ENCODE data around the gene RPS21.

RPS21 gene

DNA sequence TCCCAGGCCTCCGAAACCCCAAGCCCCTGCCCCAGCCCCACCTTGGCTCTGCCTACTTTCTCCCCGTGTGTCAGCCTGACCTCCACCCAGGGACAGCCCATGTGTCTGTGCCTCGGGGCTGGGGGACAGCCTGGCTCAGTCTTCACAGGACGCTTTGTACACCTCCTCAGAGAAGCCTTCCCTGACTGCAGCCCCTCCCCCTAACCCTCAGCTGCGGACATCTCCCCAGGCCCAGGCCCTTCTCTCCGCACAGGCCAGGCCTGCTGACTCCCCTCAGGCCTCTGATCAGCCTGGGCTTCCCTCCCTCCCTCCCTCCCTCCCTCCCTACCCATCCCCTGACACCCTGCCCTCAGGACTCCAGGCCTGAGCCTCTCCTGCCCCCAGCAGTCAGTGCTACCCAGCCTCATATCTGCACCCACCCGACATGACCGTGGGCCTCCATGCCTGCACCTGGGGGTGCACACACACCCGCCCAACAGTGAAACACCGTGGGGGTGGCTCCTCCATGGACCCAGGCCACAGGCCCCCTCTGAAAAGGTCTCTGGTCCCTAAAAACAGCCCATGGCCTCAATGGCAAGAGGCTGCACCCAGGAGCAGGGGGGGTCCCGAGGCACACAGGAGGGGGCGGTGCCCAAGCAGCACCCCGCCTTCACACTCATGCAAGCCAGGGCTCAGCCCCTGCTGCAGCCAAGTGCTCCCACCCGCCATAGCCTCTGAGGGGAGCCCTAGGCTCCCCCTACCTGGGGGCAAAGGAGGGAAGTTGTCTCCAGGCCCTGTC lies 32.7 kb upstream of the RPS21 start:
- no peak for DNase-seq (ENCODE audit: low spot score)

DNA sequence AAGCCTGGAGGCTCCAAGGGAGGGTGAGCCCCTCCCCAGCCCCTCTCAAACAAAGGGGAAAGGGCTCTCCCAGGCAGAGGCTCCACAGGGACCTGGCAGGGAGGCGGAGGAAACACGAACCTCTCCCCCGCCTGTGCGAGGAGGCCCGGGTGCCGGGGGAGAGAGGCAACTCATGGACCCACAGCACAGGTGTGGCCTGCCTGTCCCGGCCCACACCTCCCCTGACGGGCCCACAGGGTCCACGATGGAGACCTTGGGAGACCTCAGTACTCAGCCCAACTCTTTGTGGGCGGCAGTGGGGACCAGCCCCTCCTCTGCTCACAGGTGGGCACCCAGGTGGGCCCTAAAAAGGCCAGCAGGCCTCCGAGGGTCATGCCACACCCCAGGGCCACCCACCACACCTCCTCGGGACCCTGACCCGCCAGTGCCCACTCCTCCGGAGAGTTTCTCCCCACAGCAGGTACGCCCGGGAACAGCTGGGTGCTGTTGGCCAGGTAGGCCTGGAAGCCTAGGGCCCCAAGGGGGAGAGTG lies 32.0 kb upstream of the RPS21 start:
- DNase-seq (ENCODE audit: low spot score) = no peak

DNA sequence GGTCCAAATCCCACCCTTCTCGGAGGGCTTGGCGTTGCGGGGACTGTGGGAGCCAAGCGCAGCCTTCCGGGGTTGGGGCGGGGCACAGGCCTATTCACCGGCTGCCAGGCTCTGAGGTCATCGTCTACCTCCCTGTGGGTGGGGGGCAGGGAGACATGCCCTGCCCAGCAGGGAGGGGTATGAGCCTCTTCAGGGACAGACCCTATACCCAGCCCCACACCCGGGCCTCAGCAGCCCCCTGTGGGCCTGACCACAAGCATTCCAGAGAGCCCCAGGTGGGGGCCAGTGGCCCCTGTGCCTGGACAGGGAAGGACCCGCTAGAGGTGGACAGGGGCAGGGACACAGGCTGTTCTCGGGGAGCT lies 31.4 kb upstream of the RPS21 start:
- no peak for DNase-seq (ENCODE audit: low spot score)

DNA sequence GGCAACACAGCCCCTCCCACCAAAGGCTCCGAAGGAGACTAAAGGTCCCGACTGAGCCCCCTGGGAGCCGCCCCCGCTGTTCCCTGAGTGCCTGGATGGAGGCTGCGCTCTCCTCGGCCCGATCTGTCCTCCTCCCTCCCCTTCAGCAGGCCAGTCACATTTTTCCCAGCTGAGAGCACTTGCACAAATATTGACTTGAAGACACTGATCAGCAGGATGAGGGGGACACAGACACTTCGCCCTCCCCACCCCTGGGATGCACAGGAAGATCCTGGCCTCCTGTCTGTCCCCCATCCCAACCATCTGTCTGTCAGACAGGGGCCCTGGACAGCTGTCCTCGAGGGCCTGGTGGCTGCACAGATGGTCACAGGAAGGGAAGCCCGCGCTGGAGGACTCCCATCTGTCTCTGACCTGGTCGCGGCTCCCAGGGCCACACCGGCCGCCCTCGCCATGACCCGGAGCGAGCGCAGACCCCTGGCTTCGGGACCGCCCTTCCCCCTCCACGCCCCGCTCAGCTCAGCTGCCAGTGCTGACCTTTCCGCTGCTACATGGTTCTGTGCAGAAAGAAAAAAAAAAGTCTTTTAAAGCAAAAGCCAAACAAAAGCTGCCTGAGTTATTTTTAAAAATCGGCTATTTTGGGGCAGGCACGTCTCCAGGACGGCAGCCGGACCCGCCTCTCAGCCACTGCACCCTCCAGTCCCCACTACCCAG lies 30.9 kb upstream of the RPS21 start:
- no peak for DNase-seq (ENCODE audit: low spot score)

DNA sequence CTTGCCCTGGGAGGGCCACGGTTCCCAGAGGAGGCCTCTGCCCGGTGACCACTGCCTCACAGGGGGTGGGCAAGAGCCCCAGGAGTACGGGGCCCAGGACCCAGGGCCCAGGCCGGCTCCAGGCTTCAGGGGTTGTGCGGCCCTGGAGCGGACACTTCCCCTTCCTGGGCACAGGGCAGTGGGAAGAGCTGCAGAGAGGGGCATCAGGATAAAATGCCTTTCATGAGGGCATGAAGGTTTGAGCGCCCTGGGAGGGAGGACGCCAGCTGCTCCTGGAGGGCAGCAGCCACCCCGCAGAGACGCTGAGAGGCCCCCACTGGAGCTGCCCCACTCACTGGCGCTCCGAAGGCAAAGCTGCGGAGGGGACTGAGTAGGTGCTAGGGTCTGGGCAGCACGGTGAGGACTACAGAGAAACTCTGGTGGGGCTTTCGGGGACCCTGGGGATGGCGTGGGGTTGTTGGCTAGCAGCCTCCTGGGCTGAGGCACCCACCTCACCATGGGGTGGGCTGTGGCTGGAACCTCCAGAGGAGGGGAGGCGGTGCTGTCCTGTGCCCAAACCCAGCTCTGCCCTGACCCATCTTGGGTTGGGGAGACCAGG lies 30.2 kb upstream of the RPS21 start:
- DNase-seq (ENCODE audit: low spot score) = no peak

DNA sequence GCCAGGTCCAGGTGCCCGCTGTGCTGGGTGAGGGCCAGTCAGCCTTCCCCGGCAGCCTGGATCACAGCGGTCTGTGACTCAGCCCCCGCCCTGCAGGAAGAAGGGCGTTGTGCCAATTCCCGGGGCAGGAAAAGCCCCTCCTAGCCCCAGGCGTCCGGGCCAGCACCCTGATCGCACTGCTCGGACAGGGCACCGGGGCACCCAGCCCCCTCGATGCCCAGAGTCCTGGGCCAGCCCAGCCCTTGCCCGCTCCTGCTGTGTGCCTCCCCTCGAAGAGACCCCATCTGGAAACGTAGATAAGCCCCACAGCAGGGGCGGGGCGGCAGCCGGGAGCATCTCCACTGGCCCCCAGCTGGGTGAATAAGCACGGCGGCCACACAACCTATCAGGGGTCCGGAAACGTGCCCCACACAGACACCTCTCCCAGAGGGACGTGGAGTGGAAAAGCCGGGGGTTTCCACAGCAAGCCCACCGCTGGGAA lies 29.7 kb upstream of the RPS21 start:
- DNase-seq (ENCODE audit: low spot score) = no peak

DNA sequence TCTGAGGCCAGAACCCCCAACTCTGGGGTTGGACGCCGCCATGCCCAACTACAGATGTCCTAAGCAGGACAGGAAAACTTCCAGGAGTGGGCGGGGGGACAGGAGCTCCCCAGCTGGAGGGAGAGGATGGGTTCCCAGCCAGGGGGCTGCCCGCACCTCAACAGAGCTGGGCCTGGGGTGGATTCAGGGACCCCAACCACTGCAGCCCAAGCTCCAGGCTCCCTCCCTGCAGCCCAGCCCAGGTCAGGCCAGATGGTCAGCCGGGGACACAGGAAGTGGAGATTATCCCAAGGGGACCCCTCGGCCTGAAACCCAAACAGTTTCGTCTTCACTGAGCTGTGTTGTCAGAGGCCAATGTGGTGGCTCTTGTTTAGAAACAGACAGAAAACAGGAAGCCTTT lies 29.2 kb upstream of the RPS21 start:
- DNase-seq (ENCODE audit: low spot score) = no peak

DNA sequence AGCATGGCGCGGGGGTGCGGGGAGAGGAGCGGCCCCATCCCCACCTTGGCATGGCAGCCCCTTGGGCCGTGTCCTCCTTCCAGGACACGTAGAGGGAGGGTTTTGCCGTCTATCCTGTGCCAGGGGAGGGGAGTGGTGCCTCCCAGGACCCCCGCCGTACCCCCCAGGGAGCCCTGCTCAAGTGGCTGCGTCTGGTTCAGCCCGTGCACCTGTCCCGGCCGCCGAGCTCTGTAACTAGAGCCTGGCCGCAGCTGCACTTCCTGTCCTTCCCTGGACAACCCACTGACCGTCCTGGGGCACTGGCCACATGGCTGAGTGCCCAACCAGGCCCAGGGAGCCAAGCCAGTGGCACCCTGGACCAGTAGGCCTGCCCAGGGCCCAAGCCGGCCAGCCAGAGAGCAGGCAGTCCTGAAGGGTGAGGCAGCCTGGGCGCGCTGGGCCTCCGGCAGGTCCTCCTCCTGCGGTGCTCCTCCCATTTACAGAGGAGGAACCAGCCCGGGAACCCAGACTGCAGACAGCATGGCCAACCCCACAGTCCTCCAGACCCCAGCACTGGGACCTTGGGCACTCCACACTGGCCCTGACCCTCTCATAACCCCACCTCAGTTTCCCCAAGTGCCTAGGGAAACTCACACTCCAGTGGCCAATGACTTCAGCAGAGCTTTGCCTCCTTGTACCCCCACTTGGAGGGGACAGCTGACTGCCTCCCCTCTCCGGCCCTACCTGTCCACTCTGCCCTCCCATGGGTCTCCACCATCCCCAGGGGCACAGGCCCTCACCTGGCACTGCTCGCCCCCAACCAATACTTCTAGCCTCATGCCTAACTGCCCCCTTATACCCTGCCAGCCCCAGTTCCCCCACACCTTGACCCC lies 28.5 kb upstream of the RPS21 start:
- DNase-seq (ENCODE audit: low spot score) = no peak

DNA sequence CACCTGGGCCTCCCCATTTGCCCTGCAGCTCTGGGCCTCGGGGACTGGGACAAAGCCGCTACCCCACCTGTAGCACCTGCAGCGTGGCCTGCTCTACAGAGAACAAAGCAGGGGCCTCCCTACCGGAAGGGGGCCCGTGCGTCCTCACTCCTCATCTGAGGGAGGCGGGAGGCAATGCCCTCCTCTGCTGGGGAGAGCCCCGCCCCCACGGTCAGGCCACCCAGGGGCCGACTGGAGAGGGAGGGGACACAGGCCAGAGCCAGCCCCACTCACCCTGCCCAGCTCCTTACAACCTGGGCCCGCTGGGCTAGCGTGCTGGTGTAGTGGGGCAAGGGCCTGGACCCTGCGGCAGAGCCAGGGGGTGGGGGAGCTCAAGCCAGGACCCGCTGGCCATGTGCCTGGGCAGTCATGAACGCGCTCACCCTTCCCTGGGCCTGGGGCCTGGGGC lies 27.8 kb upstream of the RPS21 start:
- no peak for DNase-seq (ENCODE audit: low spot score)

DNA sequence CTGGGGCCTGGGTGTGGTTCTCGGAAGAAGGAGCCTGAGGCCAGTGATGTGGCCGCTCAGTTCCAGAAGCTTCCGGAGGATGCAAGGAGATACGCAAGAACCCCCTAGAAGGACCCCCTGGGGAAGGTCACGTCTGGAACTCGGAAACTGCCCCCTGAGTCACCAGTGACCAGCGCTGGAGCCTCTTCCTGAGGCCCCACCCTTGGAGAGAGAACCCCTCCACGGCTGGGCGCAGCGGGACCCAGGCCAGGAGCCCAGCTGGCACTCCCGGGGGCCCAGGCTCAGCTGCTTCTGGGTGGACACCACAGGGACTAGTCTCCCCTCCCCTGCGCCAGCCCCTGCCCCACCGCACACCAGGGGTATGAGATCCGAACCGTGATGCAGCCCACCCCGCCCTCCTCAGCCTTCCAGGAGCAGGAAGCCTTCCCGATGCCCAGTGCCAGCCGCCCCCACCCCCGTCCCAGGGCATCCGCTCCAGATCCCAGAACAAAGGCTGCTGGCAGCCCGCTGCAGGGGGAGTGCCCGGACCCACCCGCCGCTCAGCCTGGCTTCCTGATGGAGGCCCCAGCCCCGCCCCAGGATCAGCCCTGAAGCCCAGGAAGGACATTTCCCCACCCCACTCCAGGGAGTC lies 27.3 kb upstream of the RPS21 start:
- DNase-seq (ENCODE audit: low spot score) = no peak

DNA sequence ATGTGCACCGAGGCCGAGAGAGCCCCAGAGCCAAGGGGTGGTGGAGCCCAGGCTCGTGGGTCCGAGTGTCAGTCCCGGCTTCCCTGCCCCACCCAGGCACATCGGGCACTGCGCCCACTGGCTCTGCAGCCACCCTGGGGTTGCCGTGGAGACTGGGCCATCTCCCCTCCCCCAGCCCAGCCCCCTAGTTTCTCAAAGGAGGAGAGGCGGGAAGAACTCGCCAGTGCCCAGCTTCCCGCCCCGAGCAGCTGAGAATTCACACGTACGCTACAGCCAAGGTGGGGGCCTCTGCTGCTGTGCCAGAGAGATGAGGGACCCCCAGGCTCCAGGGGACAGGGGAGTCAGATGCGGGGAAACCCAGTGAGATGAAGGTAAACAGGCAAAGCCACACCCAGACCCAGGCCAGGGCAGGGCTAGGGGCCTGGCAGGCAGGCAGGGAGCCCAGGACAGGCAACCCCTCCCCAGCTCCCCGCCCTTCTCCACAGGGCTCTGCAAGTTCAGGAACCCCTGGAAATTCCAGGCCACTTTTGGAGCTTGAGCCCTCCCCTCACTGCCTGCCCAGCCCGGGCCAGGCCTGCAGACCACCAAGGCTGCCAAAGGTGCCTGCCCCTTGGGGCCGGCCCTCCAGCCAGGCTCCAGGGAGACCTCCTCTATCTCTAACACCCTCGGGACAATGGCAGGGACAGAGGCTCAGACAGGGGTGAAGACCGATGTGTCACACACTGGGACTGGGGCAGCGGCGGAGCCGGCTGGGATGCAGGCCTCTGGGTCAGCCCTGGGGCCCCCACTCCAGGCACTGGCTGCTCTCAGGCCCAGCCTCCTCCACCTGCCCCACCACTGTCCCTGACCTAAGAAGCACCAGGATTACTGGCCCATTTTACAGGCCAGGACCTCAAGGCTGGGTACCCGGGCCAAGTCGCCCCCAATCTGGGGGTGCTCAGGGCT lies 25.8 kb upstream of the RPS21 start:
- no peak for DNase-seq (ENCODE audit: low spot score)

DNA sequence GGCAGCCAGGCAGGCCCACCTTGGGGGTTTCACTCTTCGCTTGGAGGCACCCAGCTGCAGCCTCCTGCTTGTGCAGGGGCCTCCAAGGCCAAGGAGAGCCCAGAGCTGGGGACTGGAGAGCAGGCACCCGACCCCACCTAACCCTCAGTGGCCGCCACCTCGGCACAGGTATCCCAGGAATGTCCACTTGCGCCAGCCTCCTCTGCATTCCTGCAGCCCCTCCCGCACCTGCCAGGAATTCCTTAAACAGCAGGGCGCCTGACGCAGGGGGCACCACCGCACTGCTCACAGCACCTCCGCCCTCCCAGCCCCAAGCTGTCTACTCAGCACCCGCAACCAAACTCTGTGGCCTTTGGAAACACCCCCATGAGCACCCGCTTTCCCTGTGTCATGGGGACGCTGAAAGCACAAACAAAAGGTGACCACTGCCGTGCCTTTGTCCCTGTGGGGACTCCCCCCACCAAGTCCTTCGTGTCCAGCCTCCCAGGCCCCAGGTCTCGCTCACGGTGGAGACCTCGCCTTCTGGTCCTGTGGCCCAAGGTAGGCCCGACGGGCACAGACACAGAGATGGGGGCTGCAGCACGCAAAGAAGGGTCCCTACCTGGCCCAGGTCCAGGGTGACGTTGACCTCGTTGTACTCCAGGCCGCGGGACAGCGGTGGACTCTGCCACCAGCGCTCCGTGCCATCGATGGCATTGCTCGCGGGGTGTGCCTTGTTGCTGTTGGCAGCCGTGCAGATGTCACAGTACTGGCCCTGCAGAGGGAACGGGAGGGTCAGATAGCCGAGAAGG lies 24.9 kb upstream of the RPS21 start:
- DNase-seq (ENCODE audit: low spot score) = peak; percentile 81

DNA sequence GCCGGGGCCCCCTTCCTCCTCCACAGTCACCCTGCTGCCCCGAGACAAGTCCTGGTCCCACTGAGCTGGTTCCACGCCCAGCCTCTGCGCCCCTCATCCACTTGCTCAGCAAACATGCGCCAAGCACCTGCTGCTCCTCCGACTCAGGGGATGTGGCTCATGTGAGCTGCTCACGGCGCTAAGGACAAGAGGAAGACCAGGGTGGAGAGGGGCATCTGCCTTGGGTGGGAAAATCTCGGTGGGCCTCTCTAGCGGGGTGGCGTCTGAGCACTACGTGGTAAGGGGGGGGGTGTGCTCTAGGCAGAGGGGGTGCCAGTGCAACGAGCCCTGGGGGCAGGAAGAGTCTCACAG lies 24.3 kb upstream of the RPS21 start:
- DNase-seq (ENCODE audit: low spot score) = no peak

DNA sequence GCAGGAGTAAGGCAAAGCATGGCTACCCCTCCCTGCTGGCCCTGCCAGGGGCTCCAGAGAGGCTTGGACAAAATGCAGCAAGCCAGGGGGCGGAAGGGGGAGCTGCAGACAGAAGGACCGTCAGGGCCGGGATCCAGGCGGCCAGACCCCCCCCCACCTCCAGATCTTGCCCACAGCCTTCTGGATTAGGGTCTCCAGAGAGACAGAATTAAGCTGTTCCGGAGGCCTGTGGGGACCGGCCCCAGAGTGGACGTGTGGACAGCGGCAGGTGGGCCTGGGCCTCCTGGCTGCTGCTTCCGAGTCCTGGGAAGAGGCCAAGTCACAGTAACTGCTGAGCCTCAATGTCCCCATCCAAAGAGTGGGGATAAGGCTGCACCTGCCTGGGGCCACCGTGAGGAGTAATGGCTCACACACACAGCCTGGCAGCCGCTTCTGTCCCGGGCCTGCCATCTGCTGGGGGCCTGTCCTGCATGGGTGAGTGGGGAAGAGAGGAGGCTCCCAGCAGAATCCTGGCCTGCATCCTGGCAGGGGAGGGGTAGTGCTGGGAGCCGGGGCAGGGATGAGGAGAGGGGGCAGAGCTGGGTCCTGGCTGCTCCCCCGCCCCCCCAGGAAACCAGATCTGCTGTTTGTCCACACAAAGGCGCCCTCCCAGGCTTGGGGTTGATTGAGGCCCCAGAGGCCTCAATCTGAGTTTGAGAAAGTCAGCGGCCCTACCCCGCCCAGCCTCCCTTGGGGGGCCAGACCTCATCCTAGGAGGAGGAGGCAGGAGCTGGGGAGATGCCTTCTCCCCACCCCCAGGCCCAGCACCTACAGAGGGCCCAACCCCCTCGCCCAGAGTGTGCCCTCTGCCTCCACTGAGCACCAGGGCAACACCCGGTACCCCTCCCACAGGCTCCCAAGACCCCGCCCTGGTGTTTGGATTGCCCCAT lies 23.6 kb upstream of the RPS21 start:
- peak; percentile 12 for DNase-seq (ENCODE audit: low spot score)

DNA sequence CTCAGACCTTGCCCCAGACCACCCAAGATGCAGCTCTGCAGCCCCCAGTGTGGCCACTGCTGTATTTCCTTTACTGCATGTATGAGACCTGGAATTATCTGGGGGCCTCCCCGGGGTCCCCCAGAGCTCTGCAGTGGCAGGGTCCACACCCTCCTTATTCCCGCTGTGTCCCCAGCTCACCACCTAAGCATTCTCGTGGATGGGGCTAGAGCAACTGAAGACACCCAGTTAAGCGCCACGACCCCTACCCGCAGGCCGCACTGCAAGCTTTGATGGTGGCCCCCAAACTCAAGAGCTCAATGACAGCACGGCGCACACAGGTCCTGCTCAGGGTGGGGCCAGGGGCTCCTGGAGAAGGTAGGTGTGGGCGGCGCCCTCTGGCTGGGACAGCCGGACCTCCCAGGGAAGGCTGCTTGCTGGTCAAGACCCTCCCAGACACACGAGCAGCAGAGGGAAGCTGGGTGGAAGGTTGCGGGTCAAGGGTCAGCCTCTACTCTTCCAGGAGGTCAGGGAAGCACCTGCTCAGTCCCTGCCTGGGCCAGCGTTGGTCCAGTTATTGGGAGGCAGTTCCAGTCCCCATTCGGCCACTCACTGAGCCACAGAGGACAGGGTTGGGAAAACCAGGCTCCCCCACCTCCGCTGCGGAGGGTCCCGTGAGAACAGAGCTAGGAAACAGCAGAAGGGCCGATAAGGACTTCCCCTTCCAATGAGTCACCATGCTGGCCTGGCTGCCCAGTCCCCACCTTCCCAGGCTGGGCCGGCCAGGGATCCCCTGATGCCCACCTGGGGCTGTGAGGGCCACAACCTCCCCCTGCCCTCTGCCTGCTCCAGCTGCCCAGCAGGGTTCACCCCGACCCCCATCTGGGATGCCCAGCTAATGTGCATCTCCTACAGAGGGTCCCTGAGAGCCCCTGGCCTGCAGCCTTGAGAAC lies 22.7 kb upstream of the RPS21 start:
- DNase-seq (ENCODE audit: low spot score) = no peak

DNA sequence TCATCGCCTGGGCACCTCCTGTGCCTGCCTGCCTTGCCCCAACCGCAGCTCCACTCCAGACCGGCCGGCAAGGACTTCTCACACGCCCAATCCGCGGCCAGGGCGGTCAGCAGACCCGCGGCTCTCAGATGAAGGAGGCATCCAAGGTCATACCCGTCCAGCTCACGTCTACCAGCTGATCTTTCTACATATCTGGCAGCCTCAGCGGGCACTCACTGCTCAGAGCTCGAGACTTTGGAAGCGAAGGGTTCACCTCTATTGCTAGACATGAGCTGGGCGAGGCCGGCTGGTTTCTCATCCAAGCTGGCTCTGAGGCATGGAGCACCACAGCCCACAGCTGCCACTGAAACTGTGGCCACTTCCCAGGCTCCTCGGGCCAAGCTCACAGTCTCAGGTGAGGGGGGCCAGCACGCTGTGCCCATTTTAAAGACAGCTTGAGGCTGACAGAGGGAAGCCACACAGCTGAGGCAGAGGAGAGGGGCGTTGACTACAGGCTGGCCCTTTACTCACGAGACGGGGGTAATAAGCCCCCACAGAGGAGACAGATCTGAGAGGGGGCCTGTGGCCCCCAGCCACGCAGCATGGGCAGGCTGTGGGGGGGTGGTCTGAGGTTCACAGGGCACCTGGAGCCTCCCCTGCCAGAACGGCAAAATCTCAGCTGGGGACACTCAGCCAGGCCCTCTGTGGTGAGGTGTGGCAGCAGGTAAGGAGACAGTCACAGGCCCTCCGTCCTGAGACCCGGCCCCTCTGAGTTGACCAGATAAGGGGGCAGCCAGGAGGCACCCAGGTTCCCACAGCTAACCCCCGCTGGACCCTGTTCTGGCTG lies 21.8 kb upstream of the RPS21 start:
- DNase-seq (ENCODE audit: low spot score) = no peak

All from iPS-NIHi11 (cell line).